ENCODE data around the gene FBLIM1.

FBLIM1 gene, protein sequence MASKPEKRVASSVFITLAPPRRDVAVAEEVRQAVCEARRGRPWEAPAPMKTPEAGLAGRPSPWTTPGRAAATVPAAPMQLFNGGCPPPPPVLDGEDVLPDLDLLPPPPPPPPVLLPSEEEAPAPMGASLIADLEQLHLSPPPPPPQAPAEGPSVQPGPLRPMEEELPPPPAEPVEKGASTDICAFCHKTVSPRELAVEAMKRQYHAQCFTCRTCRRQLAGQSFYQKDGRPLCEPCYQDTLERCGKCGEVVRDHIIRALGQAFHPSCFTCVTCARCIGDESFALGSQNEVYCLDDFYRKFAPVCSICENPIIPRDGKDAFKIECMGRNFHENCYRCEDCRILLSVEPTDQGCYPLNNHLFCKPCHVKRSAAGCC

DNA sequence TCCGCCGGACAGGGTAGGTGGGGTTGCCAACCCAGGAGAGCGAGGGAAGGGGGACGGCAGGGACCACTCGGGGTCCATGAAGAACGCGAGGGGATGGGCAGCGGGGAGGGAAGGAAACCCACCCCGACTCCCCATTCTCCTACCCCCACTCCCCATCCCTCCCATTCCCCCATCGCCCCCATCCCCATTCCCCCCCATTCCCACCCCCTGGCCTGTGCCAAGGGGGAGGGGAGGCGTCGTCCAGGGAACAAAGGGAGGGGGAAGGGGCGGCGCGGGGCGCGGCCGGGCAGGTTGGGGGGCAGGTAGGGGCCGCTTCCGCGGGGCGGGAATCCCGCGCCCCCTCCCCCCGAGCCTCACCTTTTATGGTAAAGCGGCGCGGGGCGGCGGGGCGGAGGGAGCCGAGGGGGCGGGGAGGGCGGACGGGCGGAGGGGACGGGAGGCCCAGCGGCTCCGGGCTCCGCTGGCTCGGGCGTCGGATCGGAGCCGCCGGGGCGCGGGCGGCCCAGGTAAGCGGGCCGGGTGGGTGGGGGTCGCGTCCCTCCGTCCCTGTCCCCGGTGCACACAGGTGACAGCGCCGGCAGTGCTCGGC is at the start of gene FBLIM1:
TSS of gene FBLIM1 (plus strand) at position 453 of the 589 bp plus-strand sequence. CDS start 6,189 bp downstream, outside the sequence.
- DNase-seq, result no peak

DNA sequence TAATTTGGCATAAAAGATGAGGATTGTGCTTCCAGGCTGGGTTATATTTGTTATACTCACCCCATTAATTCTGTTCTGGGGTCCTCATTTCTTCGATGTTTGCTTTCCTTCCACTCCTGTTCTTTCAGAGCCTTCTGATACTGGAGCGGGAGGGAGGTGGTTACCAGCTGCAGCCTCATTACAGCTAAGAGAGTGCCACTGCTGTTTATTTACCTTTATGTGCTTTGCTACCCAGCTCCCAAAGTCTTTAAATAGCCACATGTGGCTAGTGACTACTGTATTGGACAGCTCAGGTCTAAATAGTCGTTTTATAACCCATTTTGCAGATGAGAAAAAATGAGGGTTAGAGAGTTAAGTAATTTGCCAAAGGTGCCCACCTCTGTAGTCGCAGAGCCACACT is 49.4 kb upstream of the FBLIM1 start:
- no peak for DNase-seq

DNA sequence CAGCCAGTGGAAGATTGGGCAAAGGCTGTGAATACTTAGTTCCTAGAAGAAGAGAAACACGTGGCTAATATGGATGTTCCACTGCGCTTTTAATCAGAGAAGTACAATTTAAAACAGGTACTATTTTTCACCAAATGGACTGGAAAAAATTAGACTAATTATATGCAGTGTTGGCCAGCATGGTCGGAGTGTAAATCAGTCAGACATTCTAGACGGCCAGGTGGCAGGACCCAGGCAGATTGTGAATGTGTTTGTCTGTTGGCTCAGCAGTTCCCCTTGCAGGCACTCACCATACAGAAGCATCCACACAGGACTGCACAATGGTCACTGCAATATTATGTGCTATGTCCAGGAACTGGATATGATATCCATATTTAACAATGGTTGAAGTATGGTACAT is 46.4 kb upstream of the FBLIM1 start:
- no peak for DNase-seq

DNA sequence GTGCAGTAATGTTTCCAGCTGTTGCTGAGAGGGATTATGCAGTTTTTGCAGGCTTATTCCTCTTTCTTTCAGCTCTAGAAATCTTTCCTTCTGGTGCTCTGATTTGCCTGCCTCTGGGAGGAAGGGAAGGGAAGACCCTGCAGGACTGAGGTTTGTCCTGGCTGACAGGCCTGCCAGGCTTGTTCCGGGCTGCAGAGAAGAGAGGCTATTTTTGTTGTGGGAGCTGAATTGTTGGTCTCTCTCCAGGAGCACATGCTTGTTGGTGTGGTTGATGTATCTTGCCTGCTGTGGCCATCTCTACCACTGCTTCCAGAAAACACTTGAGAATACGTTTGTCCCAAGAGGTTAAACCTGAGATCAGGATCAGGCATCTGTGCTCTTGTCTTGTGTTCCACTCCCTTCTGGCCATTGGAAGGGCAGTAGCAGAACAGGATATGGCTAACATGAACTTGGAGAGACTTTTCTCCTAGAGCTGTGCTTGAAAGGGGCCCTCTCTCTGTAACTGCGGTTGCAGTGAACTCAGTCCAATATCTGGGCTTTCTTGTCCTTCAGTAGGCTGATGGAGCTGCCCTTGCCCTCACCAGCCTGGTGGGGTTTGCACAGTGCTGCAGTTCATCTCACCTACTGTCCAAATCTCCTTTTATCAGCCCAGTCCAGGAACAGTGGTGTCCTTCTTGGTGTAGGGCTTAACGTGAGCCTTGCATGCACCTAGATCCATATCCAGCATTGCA is 44.0 kb upstream of the FBLIM1 start:
- DNase-seq, result peak; percentile 50

DNA sequence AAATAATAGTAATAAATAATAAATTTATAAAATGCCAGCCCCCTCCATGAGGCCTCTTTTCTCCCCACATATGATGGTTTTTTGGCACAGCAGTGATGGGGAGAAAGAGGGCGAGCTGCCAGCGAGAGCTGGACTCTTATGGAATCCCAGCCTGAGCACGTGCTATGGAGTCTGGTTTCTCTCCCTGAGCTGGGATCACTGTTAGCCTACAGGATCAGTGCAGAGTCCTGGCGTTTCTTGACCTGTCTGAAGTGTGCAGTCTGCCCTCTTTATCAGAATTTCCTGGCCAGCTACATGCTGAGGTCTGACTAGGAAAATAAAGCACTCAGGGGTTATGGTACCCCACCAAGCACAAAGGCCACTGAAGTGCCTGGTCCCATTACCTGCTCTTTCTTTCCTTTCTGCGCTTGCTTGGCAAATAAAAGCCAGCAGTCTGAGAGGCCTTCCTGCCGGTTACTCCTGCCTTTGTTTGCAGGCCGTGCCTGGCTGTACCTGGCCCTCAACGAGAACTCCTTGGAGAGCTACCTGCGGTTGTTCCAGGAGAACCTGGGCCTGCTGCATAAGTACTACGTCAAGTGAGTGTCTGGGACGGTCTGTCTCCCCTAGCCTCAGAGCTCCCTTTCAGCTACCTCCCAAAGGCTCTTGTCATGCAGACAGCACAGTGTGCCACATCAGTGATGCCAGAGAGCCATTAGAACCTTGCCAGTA is 41.0 kb upstream of the FBLIM1 start:
- DNase-seq, result no peak

DNA sequence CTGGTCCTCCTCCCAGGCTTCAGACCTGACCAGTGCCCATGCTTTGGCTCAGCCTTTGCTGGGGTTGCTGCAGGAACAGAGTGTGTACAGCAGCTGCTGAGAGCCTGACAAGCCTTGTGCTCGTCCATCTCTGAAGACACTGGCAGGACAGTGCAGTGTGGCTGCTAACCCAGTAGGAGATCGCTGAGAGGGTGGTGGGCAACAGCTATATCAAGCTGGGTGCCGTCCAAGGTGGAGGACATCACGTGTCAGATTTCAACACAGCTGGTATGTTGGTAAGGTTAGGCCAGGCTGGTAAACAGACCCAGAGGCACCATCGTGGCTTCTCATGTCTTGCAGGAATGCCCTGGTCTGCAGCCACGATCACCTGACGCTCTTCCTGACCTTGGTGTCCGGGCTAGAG is 40.4 kb upstream of the FBLIM1 start:
- no peak for DNase-seq

DNA sequence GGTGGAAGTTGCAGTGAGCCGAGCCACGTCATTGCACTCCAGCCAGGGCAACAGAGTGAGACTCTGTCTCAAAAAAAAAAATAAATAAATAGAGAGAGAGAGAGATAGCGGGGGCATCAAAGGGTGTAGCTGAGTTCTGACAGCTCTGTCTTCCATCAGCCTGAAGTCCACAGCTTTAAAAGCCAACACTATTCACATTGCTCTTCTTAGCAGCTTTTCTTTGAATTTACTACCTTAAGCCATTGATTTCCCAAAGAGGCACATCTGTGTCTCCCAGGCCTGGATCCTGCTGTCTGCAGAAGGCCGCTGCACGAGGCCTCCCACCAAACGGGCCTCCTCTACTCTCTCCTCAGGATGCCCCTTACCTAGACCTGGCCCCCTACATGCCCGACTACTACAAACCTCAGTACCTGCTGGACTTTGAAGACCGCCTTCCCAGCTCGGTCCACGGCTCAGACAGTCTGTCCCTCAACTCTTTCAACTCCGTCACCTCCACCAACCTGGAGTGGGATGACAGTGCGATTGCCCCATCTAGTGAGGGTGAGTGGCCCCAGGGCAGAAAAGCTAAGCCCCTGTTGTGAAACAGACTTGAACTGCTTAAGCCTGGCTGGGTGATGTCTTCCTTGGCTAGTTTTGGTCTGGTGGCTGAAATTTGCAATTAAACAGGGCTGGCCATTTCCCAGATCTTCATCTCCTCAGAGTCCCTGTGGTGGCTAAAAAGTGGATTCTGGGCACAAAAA is 39.0 kb upstream of the FBLIM1 start:
- DNase-seq, result no peak

DNA sequence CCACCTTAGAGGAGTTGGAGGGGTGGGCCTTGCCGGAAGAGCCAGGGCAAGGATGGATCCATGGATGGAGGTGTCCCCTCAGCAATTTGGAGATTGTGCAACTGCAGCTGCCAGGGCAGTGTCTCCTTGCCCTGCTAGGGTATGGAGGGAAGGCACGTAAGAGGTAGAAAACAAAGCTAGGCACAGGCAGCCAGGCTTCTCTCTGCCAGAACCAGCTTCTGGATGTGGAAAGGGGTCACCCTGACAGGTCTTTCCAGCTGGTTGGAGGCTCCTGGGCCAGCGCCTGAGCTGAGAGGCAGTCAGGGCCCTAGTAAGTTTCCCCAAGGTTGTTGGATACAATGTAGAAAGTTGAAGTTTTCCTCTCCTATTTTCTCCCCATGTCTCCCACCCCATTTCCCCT is 37.7 kb upstream of the FBLIM1 start:
- DNase-seq, result no peak

DNA sequence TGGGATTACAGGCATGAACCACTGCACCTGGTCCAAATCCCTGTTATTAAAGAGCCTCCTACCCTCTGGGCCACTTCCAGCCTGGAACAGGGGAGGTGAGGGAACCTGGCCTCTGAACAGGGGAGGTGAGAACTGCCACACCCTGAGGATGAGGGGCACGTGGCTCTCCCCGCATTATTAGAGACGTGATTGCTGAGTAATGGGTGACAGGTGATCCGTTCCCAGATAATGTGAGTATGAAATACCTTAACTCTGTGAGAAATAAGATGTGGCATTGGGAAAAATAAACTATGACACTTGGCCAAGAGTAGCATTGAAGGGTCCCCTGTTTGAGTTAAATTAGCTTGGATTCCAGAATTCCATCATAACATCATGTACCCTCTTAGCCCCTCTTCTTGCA is 36.2 kb upstream of the FBLIM1 start:
- no peak for DNase-seq

DNA sequence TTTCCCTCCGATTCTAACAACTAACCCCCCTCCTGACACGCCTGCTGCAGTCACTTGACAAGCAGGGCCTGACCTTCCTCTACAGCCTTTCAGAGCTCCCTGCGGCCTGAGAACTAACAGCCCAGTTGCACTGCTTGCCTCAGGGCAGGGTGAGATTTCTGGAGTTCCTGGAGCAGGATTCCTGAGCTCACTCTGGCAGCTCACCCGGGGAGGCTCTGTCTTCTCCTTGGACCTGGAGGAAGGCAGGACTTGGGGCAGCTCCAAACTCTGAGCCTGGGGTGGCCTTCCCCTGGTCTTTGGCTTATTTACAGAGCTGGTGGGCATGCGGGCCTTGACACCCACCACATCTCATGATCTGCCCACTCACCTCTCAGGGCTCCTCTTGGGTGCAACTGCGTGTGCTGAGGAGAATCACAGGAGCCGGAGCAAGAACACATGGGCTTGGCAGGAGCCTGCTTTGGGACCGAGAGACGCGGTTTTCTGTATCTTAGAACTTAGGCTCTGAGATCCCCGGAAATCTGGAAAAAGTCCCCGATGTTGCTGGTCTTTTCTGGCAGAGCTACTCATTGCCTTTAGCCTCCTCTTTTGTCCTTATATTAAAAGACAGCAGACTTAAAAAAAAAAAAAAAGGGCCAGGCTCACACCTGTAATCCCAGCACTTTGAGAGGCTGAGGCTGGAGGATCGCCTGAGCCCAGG is 35.6 kb upstream of the FBLIM1 start:
- no peak for DNase-seq

DNA sequence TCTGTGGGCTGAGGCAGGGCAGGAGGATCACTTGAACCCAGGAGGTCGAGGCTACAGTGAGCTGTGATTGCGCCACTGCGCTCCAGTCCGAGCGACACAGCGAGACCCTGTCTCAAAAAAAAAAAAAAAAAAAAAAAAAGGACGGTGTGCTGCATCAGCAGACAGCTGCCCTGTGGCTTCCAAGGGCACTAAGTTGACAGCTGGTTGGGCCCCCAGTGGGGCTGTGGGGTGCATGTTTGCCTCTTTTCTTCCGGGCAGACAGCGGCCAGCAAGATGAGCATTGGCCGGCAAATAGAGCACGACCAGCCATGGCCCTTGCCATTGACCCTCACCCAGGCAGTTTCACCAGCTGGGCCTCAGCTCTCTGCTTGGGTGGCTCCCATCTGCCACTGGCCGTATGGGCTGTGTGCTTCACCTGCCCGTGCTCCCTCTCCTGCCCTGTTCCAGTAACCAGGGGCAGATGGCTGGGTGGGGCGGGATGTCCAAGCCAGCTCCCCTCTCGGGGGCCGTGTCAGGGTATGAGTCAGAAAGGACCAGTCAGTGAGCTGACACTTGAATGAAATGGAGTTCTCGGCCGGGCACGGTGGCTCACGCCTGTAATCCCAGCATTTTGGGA is 34.9 kb upstream of the FBLIM1 start:
- DNase-seq, result no peak

DNA sequence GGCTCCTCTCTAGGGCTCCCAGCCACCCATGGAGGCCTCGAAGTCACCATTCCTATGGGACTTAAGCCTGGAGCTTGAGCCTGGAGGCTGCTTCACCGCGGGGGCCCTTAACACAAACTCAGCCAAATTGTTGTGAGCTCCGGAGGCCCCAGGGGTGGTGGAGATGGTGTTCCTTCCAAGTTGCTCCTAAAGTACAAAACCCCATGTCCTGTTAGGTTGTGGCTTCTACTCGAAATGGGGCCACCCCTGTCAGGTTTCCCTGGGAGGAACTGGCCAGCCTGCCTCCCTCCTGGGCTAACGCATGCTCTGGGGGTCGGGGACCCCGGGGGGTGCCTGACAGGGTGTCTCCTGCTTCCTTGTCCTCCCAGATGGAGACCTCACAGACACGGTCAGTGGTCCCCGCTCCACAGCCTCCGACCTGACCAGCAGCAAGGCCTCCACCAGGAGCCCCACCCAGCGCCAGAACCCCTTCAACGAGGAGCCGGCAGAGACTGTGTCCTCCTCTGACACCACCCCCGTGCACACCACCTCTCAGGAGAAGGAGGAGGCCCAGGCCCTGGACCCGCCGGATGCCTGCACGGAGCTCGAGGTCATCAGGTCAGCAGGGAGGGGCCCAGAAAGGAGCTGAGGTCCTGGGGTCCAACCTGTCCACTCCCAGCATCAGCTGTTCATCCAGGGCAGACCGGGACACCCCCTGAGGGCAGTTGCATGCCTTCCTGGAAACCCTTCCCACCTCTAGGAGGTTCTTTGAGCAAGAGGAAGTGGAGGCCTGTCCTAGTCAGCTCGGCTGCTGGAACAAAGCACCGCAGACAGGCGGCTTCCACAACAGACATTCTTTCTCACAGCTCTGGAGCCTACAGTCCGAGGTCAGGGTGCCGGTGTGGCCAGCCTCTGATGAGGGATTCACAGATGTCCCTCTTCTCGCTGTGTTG is 33.4 kb upstream of the FBLIM1 start:
- no peak for DNase-seq

DNA sequence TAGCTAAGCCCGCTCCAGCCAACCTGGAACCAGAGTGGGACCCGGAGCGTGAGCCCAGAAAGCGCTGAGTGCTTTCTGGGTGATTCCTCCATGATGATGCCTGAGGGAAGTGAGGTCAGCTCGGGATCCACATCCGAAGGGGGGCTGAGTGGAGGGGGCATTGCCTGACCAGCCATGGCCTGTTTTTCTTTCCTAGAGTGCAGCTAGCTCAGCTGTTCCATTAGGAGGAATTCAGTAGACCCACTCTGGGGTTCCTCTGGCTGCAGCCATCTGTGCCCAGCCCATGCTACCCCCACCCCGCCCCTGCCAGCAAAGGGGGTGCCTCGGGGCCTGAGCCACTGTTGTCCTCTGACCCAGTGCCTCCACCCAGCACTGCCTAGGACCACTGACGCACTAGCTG is 32.1 kb upstream of the FBLIM1 start:
- DNase-seq, result no peak

DNA sequence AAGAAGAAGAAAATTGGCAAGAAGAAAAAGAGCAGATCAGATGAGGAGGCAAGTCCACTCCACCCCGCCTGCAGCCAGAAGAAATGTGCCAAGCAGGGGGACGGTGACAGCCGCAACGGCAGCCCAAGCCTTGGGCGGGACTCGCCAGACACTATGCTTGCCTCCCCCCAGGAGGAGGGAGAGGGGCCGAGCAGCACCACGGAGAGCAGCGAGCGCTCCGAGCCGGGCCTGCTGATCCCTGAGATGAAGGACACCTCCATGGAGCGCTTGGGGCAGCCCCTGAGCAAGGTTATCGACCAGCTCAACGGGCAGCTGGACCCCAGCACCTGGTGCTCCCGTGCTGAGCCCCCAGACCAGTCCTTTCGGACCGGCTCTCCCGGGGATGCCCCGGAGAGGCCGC is 31.6 kb upstream of the FBLIM1 start:
- DNase-seq, result no peak

DNA sequence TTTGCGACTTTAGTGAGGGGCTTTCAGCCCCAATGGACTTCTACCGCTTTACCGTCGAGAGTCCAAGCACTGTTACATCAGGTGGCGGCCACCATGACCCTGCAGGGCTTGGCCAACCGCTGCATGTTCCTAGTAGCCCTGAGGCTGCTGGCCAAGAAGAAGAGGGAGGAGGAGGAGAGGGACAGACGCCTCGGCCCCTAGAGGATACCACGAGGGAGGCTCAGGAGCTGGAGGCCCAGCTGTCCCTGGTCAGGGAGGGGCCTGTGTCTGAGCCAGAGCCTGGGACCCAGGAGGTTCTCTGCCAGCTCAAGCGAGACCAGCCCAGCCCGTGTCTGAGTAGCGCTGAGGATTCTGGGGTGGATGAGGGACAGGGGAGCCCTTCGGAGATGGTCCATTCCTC is 31.2 kb upstream of the FBLIM1 start:
- no peak for DNase-seq

DNA sequence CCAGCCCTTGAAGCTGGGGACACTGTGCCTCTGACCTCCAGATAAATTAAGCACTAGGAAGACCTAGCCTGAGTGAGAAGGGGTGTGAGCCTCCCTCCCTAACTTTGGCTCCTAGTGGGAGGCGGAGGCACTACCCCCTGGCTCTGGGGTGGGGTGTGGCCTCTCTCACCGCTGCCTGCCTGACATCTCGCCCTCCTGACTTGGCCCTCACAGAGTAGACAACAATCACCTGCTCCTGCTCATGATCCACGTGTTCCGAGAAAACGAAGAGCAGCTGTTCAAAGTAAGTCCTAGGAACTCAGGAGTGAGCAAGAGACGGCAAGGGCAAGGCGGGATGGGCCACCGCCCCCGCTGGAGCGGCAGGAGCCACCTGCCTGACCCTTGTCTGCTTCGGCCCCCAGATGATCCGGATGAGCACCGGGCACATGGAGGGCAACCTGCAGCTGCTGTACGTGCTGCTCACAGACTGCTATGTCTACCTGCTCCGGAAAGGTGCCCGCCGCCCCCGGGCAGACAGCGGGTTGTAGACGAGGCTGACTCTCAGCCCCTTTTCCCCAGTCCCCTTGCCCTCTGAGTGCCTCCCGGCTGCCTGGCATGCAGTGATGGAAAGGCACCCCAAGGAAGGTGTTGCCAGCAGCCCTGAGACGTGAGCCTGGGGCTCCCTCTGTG is 30.6 kb upstream of the FBLIM1 start:
- DNase-seq, result no peak

DNA sequence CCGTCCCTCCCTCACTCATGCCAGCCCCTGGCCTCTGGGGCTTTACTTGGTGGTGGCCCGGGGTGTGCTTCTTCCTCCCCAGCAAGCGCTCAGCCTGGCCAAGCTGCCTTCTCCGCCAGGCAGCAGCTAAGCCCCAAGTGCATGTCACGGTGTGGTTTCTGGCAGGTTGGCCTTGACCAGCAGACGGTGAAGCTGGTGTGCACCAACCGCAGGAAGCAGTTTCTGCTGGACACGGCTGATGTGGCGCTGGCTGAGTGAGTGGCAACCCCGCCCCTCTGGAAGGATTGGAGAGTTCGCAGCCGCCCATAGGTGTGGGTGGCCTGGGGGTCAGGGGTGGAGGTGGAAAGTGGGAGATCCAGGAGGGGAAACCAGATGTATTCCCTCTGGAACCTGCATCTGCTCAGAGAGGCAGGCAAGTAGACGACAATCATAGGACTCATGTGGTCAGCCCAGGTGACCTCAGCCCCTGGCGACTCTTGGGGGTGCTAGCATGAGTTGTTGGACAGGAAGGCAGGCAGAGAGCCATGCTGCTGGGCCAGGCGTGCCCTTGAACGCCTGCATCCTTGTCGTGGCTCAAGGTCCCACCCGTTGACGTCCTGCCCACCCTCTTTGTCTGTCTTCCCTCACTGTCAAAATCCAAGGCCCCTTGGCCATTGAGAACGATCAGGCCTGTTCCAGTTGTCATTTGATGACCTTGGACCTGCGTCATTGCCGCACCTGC is 29.5 kb upstream of the FBLIM1 start:
- DNase-seq, result no peak

DNA sequence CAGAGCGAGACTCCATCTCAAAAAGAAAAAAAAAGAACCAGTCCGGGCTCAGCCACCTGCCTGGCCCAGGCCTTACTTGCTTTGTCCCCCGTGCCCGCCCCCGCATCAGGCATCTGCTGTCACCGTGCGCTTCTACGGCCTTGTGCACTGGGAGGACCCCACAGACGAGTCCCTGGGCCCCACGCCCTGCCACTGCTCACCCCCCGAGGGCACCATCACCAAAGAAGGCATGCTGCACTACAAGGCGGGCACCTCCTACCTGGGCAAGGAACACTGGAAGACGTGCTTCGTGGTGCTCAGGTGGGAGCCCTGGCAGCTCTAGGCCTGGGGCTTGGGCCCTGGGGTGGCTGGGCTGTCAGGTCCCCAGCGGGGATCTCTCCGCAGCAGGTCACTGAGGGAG is 28.2 kb upstream of the FBLIM1 start:
- DNase-seq, result no peak

DNA sequence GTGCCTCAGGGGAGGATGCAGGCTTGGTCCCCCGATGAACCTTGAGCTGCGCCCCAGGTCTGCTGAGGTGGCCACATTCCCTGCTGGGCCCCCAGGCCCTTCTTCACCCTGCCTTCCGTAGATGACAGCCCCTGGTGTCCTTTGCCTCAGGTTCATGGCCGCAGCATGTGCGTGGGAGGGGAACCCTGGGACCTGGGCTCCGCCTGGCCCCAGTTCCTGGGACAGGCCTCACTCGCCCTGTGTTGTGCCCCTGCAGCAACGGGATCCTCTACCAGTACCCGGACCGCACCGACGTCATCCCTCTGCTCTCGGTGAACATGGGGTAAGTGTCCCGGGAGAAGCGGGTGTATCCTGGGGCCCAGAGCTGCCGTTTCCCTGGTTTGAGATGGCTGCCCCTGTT is 27.7 kb upstream of the FBLIM1 start:
- no peak for DNase-seq

Measured in midbrain (tissue), 1 donor.